GM10266 (cell line): Measurements from ENCODE around the gene DMWD.

Experiments
- DNase-seq: peaks from one replicate; pipeline ENCODE4 v3.0.0; 2012; ENCODE audit errors: extremely low spot score
- CTCF ChIP-seq: IDR thresholded peaks from 2 replicates; pipeline ENCODE4 v1.5.1; 2012; ENCODE audit warnings: mild to moderate bottlenecking, low read depth; ENCODE audit not compliant: control insufficient read depth, insufficient read depth; ENCODE audit errors: missing control alignments

Gene DMWD

GRCh38 chr19:45821103-45821521 lies 28.5 kb upstream of the DMWD start:
- no peak for DNase-seq
- no peak for TF ChIP-seq CTCF

GRCh38 chr19:45820413-45821102 lies 27.9 kb upstream of the DMWD start:
- no peak for DNase-seq
- TF ChIP-seq CTCF = no peak

- no peak for TF ChIP-seq CTCF
- no peak for DNase-seq
These were observed 27.1 kb upstream of the DMWD start for GRCh38 chr19:45819769-45820168.

- TF ChIP-seq CTCF = no peak
- DNase-seq = no peak
These were observed 25.2 kb upstream of the DMWD start for GRCh38 chr19:45817725-45818301.

- peak; percentile 97 for TF ChIP-seq CTCF
- DNase-seq = peak; percentile 99
These were observed 24.5 kb upstream of the DMWD start for GRCh38 chr19:45817010-45817724.

GRCh38 chr19:45816236-45817009 lies 23.8 kb upstream of the DMWD start:
- DNase-seq = no peak
- TF ChIP-seq CTCF = peak; percentile 21
